Measurements from ENCODE around the gene FAM13A.

The FAM13A gene

GRCh38 chr4:88799900-88800299, 257.1 kb downstream of the FAM13A start:
- DNase-seq (ENCODE audit: extremely low read depth, insufficient read length): no peak

GRCh38 chr4:88797725-88798124, 259.3 kb downstream of the FAM13A start:
- Histone ChIP-seq H3K4me3 (replicated peaks; ENCODE audit: low read depth, low read length) (no peak overlapping the region), H3K27me3 (replicated peaks; ENCODE audit: control insufficient read depth, insufficient read depth, low read length) (no peaks in the 10 kb centered on the region; the same call in none of the 2 replicates), H3K36me3 (ENCODE audit: control insufficient read depth, insufficient read depth, low read length) (no peaks in the 10 kb centered on the region)
- DNase-seq (ENCODE audit: extremely low read depth, insufficient read length): no peak
- TF ChIP-seq CTCF (IDR thresholded peaks at IDR 0.05; ENCODE audit: insufficient read depth, low read length, poor library complexity, severe bottlenecking): no peak

More at GRCh38 chr4:88799900-88800299, 257.1 kb downstream of the FAM13A start:
- Histone ChIP-seq H3K27me3 (replicated peaks; ENCODE audit: control insufficient read depth, insufficient read depth, low read length) (no peaks in the 10 kb centered on the region; the same call in none of the 2 replicates), H3K36me3 (ENCODE audit: control insufficient read depth, insufficient read depth, low read length) (no peaks in the 10 kb centered on the region), H3K4me3 (replicated peaks; ENCODE audit: low read depth, low read length) (no peak overlapping the region)
- no peak for TF ChIP-seq CTCF (IDR thresholded peaks at IDR 0.05; ENCODE audit: insufficient read depth, low read length, poor library complexity, severe bottlenecking)

- no peak for TF ChIP-seq CTCF (IDR thresholded peaks at IDR 0.05; ENCODE audit: insufficient read depth, low read length, poor library complexity, severe bottlenecking)
- Histone ChIP-seq H3K36me3 (ENCODE audit: control insufficient read depth, insufficient read depth, low read length) (no peaks in the 10 kb centered on the region), H3K27me3 (replicated peaks; ENCODE audit: control insufficient read depth, insufficient read depth, low read length) (no peaks in the 10 kb centered on the region; the same call in none of the 2 replicates), H3K4me3 (replicated peaks; ENCODE audit: low read depth, low read length) (no peak overlapping the region)
- DNase-seq (ENCODE audit: extremely low read depth, insufficient read length): no peak
Observed at GRCh38 chr4:88796545-88796944, 260.4 kb downstream of the FAM13A start.

- H3K27me3 ChIP-seq (replicated peaks; ENCODE audit: control insufficient read depth, insufficient read depth, low read length): no peaks in the 10 kb centered on the region; the same call in 1 of the 2 replicates
- DNase-seq (ENCODE audit: extremely low read depth, insufficient read length): no peak
- no peak overlapping the region for H3K4me3 ChIP-seq (replicated peaks; ENCODE audit: low read depth, low read length)
- TF ChIP-seq CTCF (IDR thresholded peaks at IDR 0.05; ENCODE audit: insufficient read depth, low read length, poor library complexity, severe bottlenecking): no peak
- H3K36me3 ChIP-seq (ENCODE audit: control insufficient read depth, insufficient read depth, low read length): no peaks in the 10 kb centered on the region
Observed at GRCh38 chr4:88794952-88795351, 262.0 kb downstream of the FAM13A start.

DNA sequence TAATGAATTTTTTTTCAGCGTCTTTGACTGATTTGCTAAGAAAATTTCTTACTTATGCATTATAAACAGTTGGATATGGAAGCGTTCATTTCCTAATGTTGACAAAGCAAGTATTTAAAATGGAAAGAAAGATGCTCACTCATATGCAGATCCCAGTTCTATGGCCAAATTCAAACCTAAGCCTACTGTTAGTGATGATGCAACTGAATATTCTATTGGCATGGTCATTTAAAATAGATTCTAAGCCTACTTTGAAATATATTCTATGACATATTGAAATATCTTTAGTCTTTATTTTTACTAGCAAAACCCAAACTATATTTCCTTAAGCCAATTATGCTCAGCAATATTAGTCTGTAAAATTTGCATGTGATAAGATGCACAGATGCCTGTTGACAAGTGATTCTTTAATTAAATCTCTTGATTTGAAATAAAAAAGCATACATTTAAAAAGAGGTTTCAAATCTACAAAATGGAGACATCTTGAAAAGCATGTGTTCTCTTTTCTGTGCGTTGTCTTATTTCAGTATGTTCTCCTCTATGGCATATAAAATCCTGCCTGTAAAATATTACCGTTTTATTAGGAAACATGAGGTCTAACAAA, 262.8 kb downstream of the FAM13A start:
- Histone ChIP-seq H3K27me3 (replicated peaks; ENCODE audit: control insufficient read depth, insufficient read depth, low read length) (no peaks in the 10 kb centered on the region; the same call in 1 of the 2 replicates), H3K36me3 (ENCODE audit: control insufficient read depth, insufficient read depth, low read length) (no peaks in the 10 kb centered on the region), H3K4me3 (replicated peaks; ENCODE audit: low read depth, low read length) (no peak overlapping the region)
- TF ChIP-seq CTCF (IDR thresholded peaks at IDR 0.05; ENCODE audit: insufficient read depth, low read length, poor library complexity, severe bottlenecking): no peak
- DNase-seq (ENCODE audit: extremely low read depth, insufficient read length): no peak

- Histone ChIP-seq H3K27me3 (replicated peaks; ENCODE audit: control insufficient read depth, insufficient read depth, low read length) (no peaks in the 10 kb centered on the region; the same call in 1 of the 2 replicates), H3K36me3 (ENCODE audit: control insufficient read depth, insufficient read depth, low read length) (no peaks in the 10 kb centered on the region), H3K4me3 (replicated peaks; ENCODE audit: low read depth, low read length) (no peak overlapping the region)
- no peak for TF ChIP-seq CTCF (IDR thresholded peaks at IDR 0.05; ENCODE audit: insufficient read depth, low read length, poor library complexity, severe bottlenecking)
- no peak for DNase-seq (ENCODE audit: extremely low read depth, insufficient read length)
Observed at GRCh38 chr4:88793475-88793874, 263.5 kb downstream of the FAM13A start.

Measured in GM06990 (cell line).